ENCODE data around the gene COL11A2.
"Not testable (repeated sequence)": the region's sequence is repeated elsewhere in the genome, so short reads cannot be mapped to it uniquely, and the experiment has no call there.

Gene COL11A2

DNA sequence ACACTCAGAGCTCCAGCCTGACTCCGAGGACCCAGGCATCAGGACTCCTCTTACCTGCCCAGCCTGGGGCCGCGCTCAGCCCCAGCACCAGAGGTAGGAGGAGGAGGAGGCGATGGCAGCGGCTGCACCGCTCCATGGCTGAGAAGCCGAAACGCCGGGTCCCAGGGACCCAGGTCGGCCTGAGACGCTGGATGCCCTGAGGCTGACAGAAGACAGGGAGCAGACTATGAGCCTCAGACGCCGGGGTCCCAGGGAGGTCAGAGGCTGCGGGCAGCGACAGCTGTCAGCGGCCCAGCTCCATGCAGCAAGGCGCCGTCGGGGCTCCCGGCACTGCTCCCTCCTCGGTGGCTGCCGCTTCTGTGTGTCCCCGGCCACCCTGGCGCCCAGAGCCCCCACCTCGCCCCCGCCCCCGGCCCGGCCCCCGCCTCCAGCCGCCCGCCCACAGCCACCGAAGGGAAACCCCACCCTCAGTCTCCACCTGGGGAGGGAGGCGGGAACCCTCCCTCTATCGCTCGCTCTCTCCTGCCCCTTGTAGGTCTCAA lies at the start of gene COL11A2:
Gene COL11A2, minus strand, starts transcription at position 363 of the 542 bp plus-strand sequence. Its CDS starts 227 bp downstream, at position 136.
- DNase-seq: peak; percentile 52

DNA sequence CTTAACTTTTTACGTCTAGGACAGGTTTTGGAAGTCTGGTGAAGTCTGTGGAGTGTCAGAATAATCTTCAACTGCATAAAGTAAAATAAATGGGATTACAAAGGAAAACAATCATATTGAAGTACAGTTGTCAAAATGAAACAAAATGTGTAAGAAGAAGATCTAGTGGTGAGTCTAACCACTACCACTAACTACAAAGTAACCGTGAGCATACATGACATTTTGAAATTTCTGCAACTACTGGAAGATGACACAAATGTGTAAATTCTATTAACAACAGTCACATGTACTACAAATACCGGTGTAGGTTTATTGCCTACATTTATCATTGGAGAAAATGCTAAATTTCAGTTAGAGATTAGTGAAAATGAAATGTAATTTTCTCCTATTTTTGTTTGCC lies 49.7 kb upstream of the COL11A2 start:
- no peak for DNase-seq

DNA sequence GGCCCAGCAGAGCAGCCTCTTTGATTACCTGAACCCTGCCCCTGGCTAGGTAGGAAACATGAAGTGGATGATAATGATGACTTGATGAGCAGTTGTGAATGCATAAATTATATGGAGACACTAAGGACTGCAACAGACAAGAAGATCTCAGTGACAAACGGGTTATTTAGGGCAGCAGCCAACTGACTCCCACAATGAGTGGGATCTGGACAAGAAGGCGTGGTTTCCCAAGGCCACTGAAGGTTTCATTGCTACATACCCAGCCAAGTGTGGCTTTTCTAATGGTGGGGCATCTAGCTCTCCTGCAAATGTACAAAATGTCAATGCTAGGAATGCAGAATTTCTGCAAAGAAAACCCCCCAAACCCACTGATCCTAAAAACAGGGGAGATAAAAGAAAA lies 45.5 kb upstream of the COL11A2 start:
- no peak for DNase-seq

DNA sequence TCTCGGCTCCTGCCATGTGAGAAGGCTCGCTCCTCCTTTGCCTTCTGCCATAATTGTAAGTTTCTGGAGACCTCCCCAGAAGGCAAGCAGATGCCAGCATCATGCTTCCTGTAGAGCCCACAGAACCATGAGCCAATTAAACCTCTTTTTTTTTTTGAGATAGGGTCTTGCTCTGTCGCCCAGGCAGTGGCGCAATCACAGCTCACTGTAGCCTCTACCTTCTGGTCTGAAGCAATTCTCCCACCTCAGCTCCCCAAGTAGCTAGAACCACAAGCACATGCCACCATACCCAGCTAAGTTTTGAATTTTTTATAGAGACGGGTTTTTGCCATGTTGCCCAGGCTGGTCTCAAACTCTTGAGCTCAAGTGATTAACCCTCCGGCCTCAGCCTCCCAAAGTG lies 44.6 kb upstream of the COL11A2 start:
- DNase-seq: no peak

DNA sequence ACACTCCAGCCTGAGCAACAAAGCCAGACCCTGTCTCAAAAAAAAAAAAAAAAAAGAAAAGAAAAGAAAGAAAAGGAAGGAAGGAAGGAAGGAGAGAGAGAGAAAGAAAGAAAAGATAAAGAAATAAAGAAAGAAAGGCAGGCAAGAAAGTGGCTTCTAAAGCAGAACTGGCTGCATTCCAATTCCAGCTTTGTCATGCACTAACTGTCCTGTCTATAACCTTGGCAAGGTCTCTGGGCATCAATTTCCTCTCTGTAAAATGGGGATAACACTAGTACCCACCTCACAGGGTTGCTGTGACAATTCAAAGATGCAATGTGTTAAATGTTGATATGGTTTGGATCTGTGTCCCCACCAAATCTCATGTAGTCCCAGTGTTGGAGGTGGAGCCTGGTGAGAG lies 44.1 kb upstream of the COL11A2 start:
- no peak for DNase-seq

DNA sequence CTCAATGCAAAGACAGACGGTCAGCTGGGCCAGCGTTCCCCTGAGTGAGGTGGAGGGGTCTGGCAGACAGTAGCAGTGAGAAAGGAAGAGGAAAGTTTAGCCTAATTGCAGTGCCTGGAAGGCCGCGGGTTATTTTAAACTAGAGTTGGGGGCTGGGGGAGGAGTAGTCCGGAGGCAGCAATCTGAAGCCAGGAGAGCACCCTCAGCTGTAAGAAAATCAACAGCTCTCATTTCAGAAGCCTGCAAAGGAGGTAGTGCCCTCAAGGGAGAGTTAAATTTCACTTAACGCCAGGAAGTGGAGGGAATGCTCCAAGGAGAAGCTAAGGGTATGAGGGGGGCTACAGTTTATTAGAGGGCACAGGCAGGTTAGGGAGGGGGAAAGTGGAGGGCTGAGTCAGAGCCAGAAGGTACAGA lies 43.0 kb upstream of the COL11A2 start:
- DNase-seq: no peak

DNA sequence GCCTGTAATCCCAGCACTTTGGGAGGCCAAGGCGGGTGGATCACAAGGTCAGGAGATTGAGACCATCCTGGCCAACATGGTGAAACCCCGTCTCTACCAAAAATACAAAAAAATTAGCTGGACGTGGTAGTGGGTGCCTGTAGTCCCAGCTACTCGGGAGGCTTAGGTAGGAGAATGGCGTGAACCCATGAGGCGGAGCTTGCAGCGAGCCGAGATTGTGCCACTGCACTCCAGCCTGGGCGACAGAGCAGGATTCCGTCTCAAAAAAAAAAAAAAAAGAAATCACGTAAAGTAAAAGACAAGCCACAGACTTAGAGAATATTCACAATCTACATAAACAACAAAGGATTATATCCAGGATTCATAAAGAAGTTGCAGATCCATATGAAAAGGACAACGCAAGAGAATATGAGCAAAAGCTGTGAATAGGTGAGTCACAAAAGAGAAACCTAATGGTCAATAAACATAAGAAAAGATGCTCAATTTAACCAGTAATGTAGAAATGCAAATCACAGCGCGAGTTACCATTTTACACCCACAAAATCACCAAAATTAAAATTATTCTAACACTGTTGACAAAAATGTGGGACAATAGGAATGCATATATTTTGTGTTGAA lies 34.3 kb upstream of the COL11A2 start:
- not testable (repeated sequence) for DNase-seq

DNA sequence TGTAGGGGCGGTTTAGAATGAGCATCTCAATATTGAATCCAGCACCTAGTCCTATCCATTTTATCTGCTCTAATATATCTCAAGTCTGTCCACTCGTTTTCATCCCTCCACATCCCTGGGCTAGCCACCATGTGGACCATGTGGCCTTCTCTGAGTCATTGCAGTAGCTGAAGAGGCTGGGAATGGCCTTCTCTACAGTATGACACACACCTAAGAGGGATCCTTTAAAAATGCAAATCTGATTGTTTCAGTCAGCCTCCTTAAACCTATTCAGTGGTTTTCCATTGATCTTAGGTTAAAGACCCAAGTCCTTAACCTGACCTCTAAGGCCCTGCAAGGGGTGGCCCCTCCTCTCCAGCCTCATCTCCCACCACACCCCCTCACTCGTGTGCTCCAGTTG lies 25.4 kb upstream of the COL11A2 start:
- DNase-seq: no peak

DNA sequence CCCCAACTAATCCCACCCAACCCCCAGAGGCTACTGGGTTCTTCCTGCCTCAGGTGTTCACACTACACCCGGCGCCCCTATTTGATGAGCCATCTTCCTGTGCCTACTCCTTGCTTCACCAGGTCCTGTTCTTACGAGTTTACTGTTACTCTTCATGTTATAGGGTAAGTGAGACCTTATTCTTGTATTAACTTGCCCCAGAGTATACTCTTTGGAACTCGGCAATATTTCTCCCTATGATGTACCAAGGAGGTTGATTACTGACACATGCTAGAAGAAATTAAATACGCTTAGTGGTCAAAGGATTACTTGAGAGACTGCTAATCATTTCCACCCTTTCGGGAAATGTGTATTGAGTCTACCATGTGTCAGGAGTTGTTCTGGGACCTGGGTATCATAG lies 25.0 kb upstream of the COL11A2 start:
- no peak for DNase-seq

DNA sequence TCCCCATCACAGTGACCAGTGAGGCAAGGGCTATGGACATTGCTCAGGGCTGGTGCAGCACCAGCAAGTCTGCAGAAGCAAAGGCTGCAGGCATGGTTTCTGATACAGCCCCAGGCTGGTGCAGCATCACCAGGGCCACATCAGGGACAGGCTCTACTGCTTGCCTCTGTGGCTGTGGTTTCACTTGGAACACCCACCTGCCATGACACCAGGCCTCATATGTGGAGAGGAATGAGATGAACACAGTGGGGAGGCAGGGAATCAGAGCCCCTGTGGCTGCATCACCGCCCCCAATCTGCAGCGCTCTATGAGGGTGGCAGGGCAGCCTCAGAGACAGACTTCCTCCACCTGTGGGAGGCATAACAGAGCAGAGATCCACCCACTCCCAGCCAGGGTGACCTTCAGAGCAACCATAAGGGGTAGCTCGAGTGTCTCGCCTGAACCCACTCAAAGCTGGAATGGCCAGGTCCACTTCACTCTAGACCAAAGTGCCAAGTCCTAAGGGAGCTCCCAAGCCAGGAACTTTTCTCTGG lies 23.9 kb upstream of the COL11A2 start:
- DNase-seq: no peak

DNA sequence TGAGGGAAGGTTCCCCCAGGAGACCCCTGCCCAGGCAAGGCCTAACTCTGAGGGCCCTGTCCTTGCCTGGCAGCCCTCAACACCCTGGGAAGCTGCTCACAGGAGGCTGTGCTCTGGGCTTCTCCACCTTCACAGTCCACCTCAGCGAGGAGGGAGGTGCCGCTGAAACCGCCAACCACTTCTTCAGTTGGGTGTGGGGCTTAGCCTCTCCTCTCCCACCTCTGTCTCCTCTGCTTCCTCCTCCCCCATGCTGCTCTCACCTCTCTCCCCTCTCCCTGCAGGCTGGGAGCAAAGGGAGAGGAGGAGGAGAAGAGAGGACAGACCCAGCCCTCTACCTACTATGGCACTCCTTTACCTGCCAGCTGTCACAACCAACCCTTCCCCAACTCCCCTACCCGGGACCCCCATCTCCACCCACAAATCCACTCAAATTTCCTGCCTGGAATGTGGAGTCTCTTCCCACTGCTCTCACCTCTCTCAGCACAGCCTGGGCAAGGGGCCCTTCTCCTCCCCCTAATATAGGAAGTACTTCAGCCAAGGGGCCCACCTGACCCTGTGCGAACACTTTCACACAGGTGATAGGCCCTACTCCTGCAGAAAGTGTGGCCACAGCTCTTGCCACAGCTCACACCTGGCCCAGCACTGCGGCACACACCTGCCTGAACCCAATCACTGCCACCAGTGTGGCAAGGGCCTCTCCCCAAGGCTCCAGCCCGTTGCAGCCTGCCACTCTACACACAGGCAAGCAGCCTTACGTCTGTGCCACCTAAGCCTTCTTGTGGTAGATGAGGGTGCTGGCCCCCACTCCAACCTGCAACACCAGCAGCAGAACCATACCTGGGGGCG lies 23.2 kb upstream of the COL11A2 start:
- no peak for DNase-seq

DNA sequence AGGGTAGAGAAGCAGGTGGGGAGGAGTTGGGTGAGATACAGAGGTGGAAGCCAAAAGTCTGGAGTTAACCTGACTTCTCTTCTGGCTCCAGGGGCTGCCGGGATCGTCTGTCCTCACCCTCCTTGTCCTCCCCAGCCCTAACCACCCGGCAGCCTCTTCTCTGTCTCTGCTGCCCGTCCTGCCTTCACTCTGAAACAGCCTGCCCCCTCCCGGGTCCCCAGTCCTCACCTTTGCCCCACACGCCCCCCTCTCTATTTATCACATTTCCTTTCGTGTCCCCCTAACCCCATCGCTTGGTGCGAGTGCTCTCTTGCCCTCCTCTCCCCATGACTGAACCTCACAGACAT lies 21.7 kb upstream of the COL11A2 start:
- DNase-seq: no peak

DNA sequence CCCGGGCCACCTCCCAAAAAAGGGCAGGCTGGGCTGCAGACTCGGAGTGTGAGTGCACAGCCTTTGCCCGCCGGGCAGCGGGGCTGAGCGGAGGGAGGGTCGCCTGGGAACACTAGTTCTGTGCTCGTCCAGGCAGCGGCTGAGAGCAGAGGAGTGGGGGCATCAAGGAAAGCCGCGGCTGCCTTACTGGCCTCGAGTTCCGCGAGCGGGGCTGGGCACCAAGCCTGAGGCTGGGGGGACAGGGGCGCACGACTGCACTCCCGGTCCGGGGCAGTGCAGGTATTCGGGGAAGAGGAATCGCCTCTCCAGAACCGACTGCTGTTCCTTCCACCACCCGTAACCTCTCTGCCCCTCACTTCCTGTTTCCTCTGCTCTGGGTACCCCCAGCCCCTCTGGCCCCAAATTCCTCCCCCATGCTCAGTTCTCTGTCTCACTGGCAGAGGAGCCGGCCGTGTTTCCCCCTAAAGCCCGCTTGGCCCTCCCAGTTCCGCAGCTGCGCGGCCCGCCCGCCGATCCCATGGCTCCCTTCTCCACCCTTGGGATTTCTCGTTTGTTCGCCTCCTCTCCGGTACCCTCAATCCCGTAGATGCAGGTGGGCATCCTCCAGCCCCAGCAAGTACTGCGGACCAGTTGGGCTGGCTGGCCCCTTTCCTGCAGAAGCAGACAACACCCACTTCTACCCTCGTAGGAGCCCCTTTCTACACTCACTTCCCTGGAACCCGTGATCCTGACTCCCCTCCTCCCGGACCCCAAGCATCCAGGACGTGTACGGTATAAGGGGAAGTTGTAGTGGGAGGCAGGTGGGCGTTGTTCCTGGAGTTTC lies 21.1 kb upstream of the COL11A2 start:
- DNase-seq: peak; percentile 26

DNA sequence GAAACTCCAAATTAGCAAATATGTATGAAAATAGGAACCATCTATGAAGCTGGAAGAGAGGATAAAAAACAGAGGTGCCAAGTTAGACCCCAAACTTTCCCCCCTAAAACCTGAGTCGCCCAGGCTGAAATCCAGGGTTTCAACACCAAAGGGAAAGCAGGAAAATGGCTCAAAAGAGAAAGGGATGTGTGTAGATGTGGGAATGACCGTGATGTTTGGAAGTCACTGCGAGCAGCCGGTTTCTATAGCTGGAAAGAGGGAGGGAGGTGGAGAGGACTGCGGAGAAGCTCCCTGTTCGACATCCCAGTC lies 20.5 kb upstream of the COL11A2 start:
- no peak for DNase-seq

DNA sequence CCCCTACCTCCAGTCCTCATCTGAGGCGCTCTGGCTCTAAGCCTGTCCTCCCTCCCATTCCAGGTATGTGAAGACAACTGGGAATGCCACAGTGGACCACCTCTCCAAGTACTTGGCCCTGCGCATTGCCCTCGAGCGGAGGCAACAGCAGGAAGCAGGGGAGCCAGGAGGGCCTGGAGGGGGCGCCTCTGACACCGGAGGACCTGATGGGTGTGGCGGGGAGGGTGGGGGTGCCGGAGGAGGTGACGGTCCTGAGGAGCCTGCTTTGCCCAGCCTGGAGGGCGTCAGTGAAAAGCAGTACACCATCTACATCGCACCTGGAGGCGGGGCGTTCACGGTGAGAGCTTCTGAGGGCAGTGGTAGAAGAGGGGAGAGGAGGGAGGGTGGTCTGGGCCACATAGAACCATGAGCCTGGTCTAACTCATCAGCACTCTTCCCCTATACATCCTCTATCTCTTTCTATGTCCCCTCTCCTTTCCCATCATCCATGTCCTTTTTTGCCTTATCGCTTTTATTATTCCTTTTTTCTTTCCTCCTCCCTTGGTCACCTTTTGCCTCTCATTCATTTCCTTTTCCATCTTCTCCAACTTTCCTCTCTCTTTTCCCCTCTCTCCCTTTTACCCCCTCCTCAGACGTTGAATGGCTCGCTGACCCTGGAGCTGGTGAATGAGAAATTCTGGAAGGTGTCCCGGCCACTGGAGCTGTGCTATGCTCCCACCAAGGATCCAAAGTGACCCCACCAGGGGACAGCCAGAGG lies 19.6 kb upstream of the COL11A2 start:
- DNase-seq: no peak

DNA sequence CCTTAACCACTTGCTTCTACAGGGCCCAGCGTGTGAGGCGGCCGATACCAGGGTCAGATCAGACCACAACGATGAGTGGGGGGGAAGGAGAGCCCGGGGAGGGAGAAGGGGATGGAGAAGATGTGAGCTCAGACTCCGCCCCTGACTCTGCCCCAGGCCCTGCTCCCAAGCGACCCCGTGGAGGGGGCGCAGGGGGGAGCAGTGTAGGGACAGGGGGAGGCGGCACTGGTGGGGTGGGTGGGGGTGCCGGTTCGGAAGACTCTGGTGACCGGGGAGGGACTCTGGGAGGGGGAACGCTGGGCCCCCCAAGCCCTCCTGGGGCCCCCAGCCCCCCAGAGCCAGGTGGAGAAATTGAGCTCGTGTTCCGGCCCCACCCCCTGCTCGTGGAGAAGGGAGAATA lies 18.9 kb upstream of the COL11A2 start:
- no peak for DNase-seq

DNA sequence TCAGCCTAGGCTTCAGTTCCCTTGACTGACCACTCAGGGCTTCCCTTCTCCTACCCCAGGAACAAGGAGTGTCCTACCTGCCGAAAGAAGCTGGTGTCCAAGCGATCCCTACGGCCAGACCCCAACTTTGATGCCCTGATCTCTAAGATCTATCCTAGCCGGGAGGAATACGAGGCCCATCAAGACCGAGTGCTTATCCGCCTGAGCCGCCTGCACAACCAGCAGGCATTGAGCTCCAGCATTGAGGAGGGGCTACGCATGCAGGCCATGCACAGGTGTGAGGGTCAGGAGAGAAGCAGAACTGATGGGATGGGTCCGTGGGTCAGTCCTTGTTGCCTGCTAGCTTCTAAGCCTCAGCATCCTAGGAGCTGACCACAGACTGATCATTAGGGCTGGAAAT lies 17.6 kb upstream of the COL11A2 start:
- DNase-seq: no peak

DNA sequence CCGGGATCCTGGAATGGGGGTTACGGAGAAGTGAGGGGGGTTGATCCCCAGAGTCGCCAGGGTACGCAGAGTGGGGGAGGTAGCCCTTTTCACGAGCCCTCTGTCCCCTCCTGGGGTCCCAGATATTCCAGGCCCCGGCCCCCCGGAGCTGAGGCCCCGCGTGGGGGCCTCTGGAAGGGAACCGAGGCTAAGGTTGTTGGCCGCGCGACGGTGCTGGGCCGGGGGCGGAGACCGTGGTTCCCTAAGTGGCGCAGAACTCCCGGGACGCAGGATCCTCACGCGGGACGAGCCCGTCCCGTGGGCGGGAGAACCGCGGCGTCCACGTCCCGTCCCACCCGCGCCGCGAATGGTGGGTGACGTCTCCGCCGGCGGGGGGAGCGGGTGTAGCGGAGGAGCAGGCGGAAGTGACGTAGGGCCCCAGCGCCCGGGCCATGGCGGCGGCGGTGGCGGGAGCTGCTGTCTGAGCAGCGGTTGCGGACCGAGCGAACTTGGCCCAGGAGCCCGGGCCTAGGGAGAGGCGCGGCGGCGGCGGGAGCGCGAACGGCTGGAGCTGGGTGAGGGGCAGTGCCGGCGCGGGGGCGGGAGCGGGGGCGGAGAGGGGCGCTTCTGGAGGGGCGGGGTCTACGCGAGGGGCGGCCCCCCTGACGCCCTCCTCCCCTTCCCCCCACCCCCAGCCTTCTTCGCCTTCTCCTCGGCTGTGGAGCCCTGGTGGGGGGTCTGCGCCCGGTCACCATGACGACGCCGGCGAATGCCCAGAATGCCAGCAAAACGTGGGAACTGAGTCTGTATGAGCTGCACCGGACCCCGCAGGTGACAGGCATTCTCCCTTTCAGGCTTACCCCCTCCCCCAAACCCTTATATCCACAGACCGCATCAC lies 16.1 kb upstream of the COL11A2 start, which contains the start of gene RING1:
Gene RING1, plus strand, starts transcription at position 410 of the 877 bp plus-strand sequence. Its CDS starts 323 bp downstream, at position 733.
- peak; percentile 92 for DNase-seq

DNA sequence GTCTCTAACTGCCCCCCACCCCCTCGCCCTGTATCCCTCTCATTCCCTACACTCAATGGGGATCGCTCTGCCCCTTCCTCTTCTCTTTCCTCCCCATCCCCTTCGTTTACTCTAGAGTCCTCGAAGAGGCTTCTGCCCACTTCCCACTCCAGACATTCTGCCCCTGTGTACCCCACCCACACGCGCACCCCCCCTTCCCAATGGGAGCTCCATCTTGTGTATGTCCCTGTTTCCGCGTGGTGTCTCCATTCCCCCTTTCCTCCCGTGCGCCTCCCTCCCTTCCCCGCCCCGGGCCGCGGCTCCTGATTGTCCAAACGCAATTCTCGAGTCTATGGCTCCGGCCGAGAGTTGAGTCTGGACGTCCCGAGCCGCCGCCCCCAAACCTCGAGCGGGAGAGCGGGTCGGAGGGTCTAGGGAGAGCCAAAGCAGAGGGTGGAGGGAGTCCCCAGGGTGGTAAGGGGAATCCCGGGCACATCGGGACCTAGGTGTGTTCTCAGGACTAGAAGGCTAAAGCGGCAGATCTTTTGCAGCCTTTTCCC lies 15.4 kb upstream of the COL11A2 start:
- DNase-seq: peak; percentile 24

DNA sequence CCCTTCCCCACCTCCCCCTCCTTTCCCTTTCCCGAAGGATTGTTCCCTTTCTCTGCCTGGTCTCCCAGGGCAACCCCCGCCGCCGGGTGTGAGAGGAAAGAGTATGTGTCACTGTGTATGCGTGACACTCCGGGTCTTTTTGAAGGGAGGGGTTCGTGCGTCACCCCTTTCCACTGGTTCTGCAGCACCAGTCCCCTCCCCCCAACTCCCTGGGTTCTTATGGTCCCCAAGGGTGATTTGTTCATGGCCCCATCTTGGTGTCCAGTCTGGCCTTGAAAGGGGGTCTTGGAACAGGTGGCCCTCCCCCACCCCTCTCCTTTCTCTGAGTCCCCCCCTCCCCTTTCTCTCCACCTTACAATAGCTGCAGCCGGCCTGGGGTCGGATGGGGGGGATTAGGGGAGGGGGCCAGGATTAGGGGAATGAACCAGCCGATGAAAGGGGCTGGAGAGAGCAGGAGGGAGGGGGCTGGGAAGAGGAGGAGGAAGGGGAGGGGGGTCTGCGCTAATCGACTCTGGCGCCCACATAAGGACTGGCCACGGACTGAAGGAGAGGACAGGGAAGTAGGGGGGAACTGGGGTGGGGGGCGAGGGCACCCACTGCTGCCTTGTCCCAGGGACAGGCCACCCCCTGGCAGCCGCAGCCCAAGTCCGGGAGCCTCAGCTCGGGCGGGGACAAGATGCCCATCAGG lies 14.7 kb upstream of the COL11A2 start:
- no peak for DNase-seq
